ENCODE measurements around the gene CSRNP3.

DNA sequence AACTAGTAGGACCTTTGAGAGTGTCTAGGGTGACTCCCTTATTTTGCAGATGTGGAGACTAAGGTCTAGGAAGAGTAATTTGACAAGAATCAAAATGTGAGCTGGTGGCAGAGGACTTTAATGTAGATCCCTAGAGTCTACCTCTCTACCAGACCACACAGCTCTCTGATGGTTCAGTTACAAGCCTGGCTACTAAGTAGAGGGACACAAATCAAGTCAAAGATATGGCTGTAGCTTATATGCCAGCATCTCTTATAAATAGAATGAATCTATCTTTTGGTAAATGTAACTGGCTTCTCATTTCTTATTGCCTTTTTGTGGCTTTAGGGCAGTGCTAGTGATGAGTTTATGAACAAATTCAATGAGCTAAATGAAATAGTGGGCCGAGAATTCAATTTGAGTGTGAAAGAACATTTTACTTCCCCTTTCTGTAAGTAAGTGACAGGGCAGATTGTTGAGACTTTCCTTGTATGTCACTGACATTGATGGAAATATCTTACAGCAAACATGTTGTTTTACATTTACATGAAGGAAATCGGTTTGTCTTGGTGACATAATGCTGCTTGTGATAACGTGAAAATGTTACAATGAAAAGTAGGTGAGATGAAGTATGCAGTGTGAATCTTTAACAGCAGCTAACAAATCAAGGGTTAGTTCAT lies 28.3 kb downstream of the CSRNP3 start:
- TF ChIP-seq, protein P1, sequence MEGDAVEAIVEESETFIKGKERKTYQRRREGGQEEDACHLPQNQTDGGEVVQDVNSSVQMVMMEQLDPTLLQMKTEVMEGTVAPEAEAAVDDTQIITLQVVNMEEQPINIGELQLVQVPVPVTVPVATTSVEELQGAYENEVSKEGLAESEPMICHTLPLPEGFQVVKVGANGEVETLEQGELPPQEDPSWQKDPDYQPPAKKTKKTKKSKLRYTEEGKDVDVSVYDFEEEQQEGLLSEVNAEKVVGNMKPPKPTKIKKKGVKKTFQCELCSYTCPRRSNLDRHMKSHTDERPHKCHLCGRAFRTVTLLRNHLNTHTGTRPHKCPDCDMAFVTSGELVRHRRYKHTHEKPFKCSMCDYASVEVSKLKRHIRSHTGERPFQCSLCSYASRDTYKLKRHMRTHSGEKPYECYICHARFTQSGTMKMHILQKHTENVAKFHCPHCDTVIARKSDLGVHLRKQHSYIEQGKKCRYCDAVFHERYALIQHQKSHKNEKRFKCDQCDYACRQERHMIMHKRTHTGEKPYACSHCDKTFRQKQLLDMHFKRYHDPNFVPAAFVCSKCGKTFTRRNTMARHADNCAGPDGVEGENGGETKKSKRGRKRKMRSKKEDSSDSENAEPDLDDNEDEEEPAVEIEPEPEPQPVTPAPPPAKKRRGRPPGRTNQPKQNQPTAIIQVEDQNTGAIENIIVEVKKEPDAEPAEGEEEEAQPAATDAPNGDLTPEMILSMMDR (IDR thresholded peaks at IDR 0.05) = no peak
- no peak for TF ChIP-seq POLR2A (IDR thresholded peaks at IDR 0.05)

Data from ovary (tissue), 3 donors.